Tibial artery (tissue), 4 donors: ENCODE results near the gene BTN2A1.

Experiments used
- DNase-seq, 2 donors: peaks; one replicate each; pipeline ENCODE4 v3.0.0-alpha.2; 2019
- H3K27ac ChIP-seq, 2 donors: fragments of 200-600 bp; sonication (generic) in 1 of 2; 1 replicate in 1 of 2; 2 replicates in 1 of 2; pipeline ENCODE4 v1.5.1; 2018 to 2019; ENCODE audit warnings: mild to moderate bottlenecking in 1 of 2
- H3K27me3 ChIP-seq, 2 donors: fragments of 200-600 bp; sonication (generic) in 1 of 2; one replicate each; pipeline versions ENCODE4 v1.5.1 to v1.6.0; 2016 to 2019
- H3K36me3 ChIP-seq, 3 donors: fragments of 200-600 bp; sonication (generic) in 2 of 3; one replicate each; pipeline ENCODE4 v1.5.1; 2016 to 2019; ENCODE audit warnings: mild to moderate bottlenecking in 2 of 3
- H3K4me1 ChIP-seq, 4 donors: fragments of 200-600 bp; sonication (generic) in 2 of 4; 1 replicate in 3 of 4; 2 replicates in 1 of 4; pipeline ENCODE4 v1.5.1; 2016 to 2019
- H3K4me3 ChIP-seq, 2 donors: fragments of 200-600 bp; sonication (generic) in 1 of 2; 1 replicate in 1 of 2; 2 replicates in 1 of 2; pipeline ENCODE4 v1.5.1; 2018 to 2019; ENCODE audit warnings: mild to moderate bottlenecking in 2 of 2
- H3K9me3 ChIP-seq, 3 donors: fragments of 200-600 bp; sonication (generic) in 1 of 3; one replicate each; pipeline ENCODE4 v1.5.1; 2016 to 2019
- CTCF ChIP-seq, 2 experiments: fragments of 200-600 bp in 1 of 2; fragments of 450-650 bp in 1 of 2; IDR thresholded peaks; one replicate each; pipeline ENCODE4 v1.5.1; 2017 to 2019; ENCODE audit warnings: antibody characterized with exemption in 2 of 2, mild to moderate bottlenecking in 1 of 2, moderate library complexity in 1 of 2
- intact Hi-C: fragments of 100-400 bp; cut with DNase I; formaldehyde crosslinking; loops from one replicate; pipeline ENCODE4 v1.15.0; 2023; ENCODE audit warnings: low total_unique reads

Gene BTN2A1

GRCh38 chr6:26483727-26484126 lies 26.0 kb downstream of the BTN2A1 start:
- no peak for TF ChIP-seq CTCF (IDR thresholded peaks at IDR 0.05)
- no peak for DNase-seq
- intact Hi-C loops = no loop called here

GRCh38 chr6:26484161-26484560 lies 26.4 kb downstream of the BTN2A1 start:
- TF ChIP-seq CTCF (IDR thresholded peaks at IDR 0.05) = no peak

More at GRCh38 chr6:26483727-26484126, 26.0 kb downstream of the BTN2A1 start:
- Histone ChIP-seq H3K9me3 (no peaks in the 10 kb centered on the region), H3K27me3 (no peaks in the 10 kb centered on the region), H3K27ac (no peak overlapping the region), H3K4me3 (no peak overlapping the region), H3K4me1 (no peaks in the 10 kb centered on the region), H3K36me3 (no peaks in the 10 kb centered on the region)

GRCh38 chr6:26485112-26485780 lies 27.5 kb downstream of the BTN2A1 start:
- H3K9me3 ChIP-seq = no peaks in the 10 kb centered on the region
- H3K4me3 ChIP-seq = no peak overlapping the region
- H3K36me3 ChIP-seq = no peaks in the 10 kb centered on the region
- TF ChIP-seq CTCF (IDR thresholded peaks at IDR 0.05) = no peak
- H3K27me3 ChIP-seq = no peaks in the 10 kb centered on the region
- intact Hi-C loops = no loop called here
- H3K27ac ChIP-seq = no peak overlapping the region
- H3K4me1 ChIP-seq = no peaks in the 10 kb centered on the region
- no peak for DNase-seq

More at GRCh38 chr6:26484161-26484560, 26.4 kb downstream of the BTN2A1 start:
- Histone ChIP-seq H3K4me3 (no peak overlapping the region), H3K36me3 (no peaks in the 10 kb centered on the region), H3K9me3 (no peaks in the 10 kb centered on the region), H3K4me1 (no peaks in the 10 kb centered on the region), H3K27me3 (no peaks in the 10 kb centered on the region), H3K27ac (no peak overlapping the region)
- DNase-seq = no peak
- intact Hi-C loops = no loop called here

GRCh38 chr6:26486358-26486757 lies 28.6 kb downstream of the BTN2A1 start:
- Histone ChIP-seq H3K4me1 (no peaks in the 10 kb centered on the region), H3K9me3 (no peaks in the 10 kb centered on the region), H3K36me3 (no peaks in the 10 kb centered on the region), H3K27ac (no peak overlapping the region), H3K4me3 (no peak overlapping the region), H3K27me3 (no peaks in the 10 kb centered on the region)
- no peak for TF ChIP-seq CTCF (IDR thresholded peaks at IDR 0.05)
- DNase-seq = no peak
- intact Hi-C loops = no loop called here

GRCh38 chr6:26487466-26487865 lies 29.7 kb downstream of the BTN2A1 start:
- no peak overlapping the region for H3K4me3 ChIP-seq
- no peaks in the 10 kb centered on the region for H3K36me3 ChIP-seq
- H3K27ac ChIP-seq = no peak overlapping the region
- no peaks in the 10 kb centered on the region for H3K27me3 ChIP-seq
- H3K4me1 ChIP-seq = no peaks in the 10 kb centered on the region
- no peaks in the 10 kb centered on the region for H3K9me3 ChIP-seq
- no peak for TF ChIP-seq CTCF (IDR thresholded peaks at IDR 0.05)
- no peak for DNase-seq
- intact Hi-C loops = no loop called here
